SU-DHL-6 (cell line): ENCODE data around the gene PANX2.

Experiments
- CTCF ChIP-seq: fragments of 200-600 bp; sonication (generic); IDR thresholded peaks from one replicate; pipeline ENCODE4 v1.5.1; 2017; ENCODE audit warnings: antibody characterized with exemption, mild to moderate bottlenecking, low read length, moderate library complexity; ENCODE audit not compliant: insufficient read depth, poor library complexity, severe bottlenecking
- EZH2phosphoT487 ChIP-seq: fragments of 200-600 bp; sonication (generic), shearing (Covaris generic); conservative IDR thresholded peaks from 2 replicates; pipeline ENCODE4 v1.6.1; 2018; ENCODE audit warnings: mild to moderate bottlenecking, antibody characterized with exemption, low read length, moderate library complexity, mixed read lengths

- TF ChIP-seq CTCF (no peak), EZH2phosphoT487 (no peak)
Measured at GRCh38 chr22:50215297-50216054, 44.9 kb downstream of the PANX2 start.
